Measurements from ENCODE around the gene NCBP3.

- no peak for TF ChIP-seq SUZ12 (IDR thresholded peaks at IDR 0.05; ENCODE audit: extremely low read depth, insufficient read depth, insufficient read length)
- no peak for TF ChIP-seq YY1 (IDR thresholded peaks at IDR 0.05; ENCODE audit: insufficient read depth, insufficient read length)
These were observed 17.2 kb downstream of the NCBP3 start for GRCh38 chr17:3828852-3829232.

Measured in NT2/D1 (cell line).